Ovary (tissue), 3 donors: ENCODE data around the gene SLC7A14.

Experiments used
- CTCF ChIP-seq, 3 donors: fragments of 450-650 bp in 2 of 3; fragments of 200-600 bp in 1 of 3; IDR thresholded peaks; one replicate each; pipeline versions ENCODE4 v1.5.1 to v1.8.0; 2016 to 2022; ENCODE audit warnings: antibody characterized with exemption in 3 of 3, mild to moderate bottlenecking in 1 of 3
- POLR2A ChIP-seq: fragments of 450-650 bp; IDR thresholded peaks from one replicate; pipeline ENCODE4 v1.6.1; 2017; ENCODE audit warnings: antibody characterized with exemption, mild to moderate bottlenecking, moderate library complexity
- donor health status: DM: no; HTN: no; CAD: no.

GRCh38 chr3:170520996-170521395 is 64.9 kb downstream of the SLC7A14 start:
- TF ChIP-seq CTCF (IDR thresholded peaks at IDR 0.05) (no peak), POLR2A (no peak)
